ENCODE results near the gene C16orf96. TPM values are rescaled to one million over a fixed set of nuclear protein-coding genes. Genes with fewer than 3 reads are reported as not detected.

C16orf96 gene
- total and polyA plus RNA-seq, 7 donors, result 0.04 to 0.32 (median 0.06) TPM; not detected in 3

GRCh38 chr16:4612977-4613635 lies 57.0 kb downstream of the C16orf96 start:
- peak overlapping the region; percentile 80 for H3K4me3 ChIP-seq
- ATAC-seq (no peak), DNase-seq (no peak)
- H3K27ac ChIP-seq, result peak overlapping the region; percentile 97
- peaks cover 38% of the 10 kb centered on the region for H3K4me1 ChIP-seq
- no peak for TF ChIP-seq CTCF (IDR thresholded peaks at IDR 0.05)
- no peaks in the 10 kb centered on the region for H3K27me3 ChIP-seq (ENCODE audit: insufficient read depth in 3 of 3, low read length in 2 of 3)
- 49 to 59% (median 54%) methylated on average over 12 to 14 of the region's 14 CpGs for WGBS, 3 donors
- H3K36me3 ChIP-seq (ENCODE audit: insufficient read depth in 1 of 2, low read depth in 1 of 2), result peaks cover 0 to 17% of the 10 kb centered on the region in 2 donors
- no peaks in the 10 kb centered on the region for H3K9me3 ChIP-seq
- intact Hi-C loops (cut with DNase I), result no loop called here

- H3K9me3 ChIP-seq, result no peaks in the 10 kb centered on the region
- DNase-seq, result peak; percentile 49 to 70
- no peak for ATAC-seq
- H3K4me3 ChIP-seq, result peak overlapping the region; percentile 80
- 1% methylated on average over 49 to 92 of the region's 92 CpGs for WGBS, 3 donors
- H3K27ac ChIP-seq, result peak overlapping the region; percentile 97
- intact Hi-C loops (cut with DNase I), result no loop called here
- peaks cover 0 to 9% of the 10 kb centered on the region in 2 donors for H3K36me3 ChIP-seq (ENCODE audit: insufficient read depth in 1 of 2, low read depth in 1 of 2)
- no peak for TF ChIP-seq CTCF (IDR thresholded peaks at IDR 0.05)
- peaks cover 45% of the 10 kb centered on the region for H3K4me1 ChIP-seq
- H3K27me3 ChIP-seq (ENCODE audit: insufficient read depth in 3 of 3, low read length in 2 of 3), result no peaks in the 10 kb centered on the region
Measured at GRCh38 chr16:4613636-4614570, 57.8 kb downstream of the C16orf96 start.

GRCh38 chr16:4614571-4615383 lies 58.6 kb downstream of the C16orf96 start, which contains the start of gene UBALD1:
UBALD1 (minus strand) TSS chr16:4614888; CDS start chr16:4614797, 91 bp downstream.
- DNase-seq (peak; percentile 89 to 93), ATAC-seq (peak; percentile 64 to 76 (median 71))
- 7 to 11% (median 8%) methylated on average over 88 to 99 of the region's 100 CpGs for WGBS, 3 donors
- TF ChIP-seq CTCF (IDR thresholded peaks at IDR 0.05), result no peak
- H3K36me3 ChIP-seq (ENCODE audit: insufficient read depth in 1 of 2, low read depth in 1 of 2), result peaks cover 0 to 2% of the 10 kb centered on the region in 2 donors
- intact Hi-C loops (cut with DNase I), result no loop called here
- H3K9me3 ChIP-seq, result no peaks in the 10 kb centered on the region
- H3K4me1 ChIP-seq, result peaks cover 45% of the 10 kb centered on the region
- no peaks in the 10 kb centered on the region for H3K27me3 ChIP-seq (ENCODE audit: insufficient read depth in 3 of 3, low read length in 2 of 3)
- peak within 1 kb of the TSS; percentile 80 for H3K4me3 ChIP-seq
- H3K27ac ChIP-seq, result peak within 1 kb of the TSS; percentile 97

- Histone ChIP-seq H3K27ac (peak overlapping the region; percentile 97), H3K36me3 (ENCODE audit: insufficient read depth in 1 of 2, low read depth in 1 of 2) (no peaks in the 10 kb centered on the region), H3K9me3 (no peaks in the 10 kb centered on the region), H3K27me3 (ENCODE audit: insufficient read depth in 3 of 3, low read length in 2 of 3) (no peaks in the 10 kb centered on the region), H3K4me3 (peak overlapping the region; percentile 80), H3K4me1 (peaks cover 45% of the 10 kb centered on the region)
- 62 to 69% (median 65%) methylated on average over 39 of the region's 39 CpGs for WGBS, 3 donors
- TF ChIP-seq CTCF (IDR thresholded peaks at IDR 0.05), result no peak
- intact Hi-C loops (cut with DNase I), result no loop called here
- ATAC-seq (peak; percentile 0 to 1 (median 0)), DNase-seq (no peak)
Measured at GRCh38 chr16:4615384-4616046, 59.4 kb downstream of the C16orf96 start.

Measured in psoas muscle (tissue), 8 donors.